Endometrial microvascular endothelial cells (primary cell): ENCODE results near the gene AQP12A. TPM values are rescaled to one million over a fixed set of nuclear protein-coding genes. Genes with fewer than 3 reads are reported as not detected.
"Not testable (repeated sequence)": the region's sequence is repeated elsewhere in the genome, so short reads cannot be mapped to it uniquely, and the experiment has no call there.

Experiments used
- in situ Hi-C: cut with HindIII; loops from 2 replicates; pipeline ENCODE4 v1.10.0; 2017; ENCODE audit warnings: low sequenced_read_pairs, low pct_unique_long_range_greater_than_20kb; ENCODE audit errors: inconsistent ontology term
- total RNA-seq: library from RNA; depleted of rRNA; stranded (reverse); fragments of >200 nt; gene quantifications from one replicate; pipeline ENCODE4 v1.2.3, GENCODE V29; 2015; ENCODE audit errors: inconsistent ontology term

Gene AQP12A, protein sequence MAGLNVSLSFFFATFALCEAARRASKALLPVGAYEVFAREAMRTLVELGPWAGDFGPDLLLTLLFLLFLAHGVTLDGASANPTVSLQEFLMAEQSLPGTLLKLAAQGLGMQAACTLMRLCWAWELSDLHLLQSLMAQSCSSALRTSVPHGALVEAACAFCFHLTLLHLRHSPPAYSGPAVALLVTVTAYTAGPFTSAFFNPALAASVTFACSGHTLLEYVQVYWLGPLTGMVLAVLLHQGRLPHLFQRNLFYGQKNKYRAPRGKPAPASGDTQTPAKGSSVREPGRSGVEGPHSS
- not detected for total RNA-seq

DNA sequence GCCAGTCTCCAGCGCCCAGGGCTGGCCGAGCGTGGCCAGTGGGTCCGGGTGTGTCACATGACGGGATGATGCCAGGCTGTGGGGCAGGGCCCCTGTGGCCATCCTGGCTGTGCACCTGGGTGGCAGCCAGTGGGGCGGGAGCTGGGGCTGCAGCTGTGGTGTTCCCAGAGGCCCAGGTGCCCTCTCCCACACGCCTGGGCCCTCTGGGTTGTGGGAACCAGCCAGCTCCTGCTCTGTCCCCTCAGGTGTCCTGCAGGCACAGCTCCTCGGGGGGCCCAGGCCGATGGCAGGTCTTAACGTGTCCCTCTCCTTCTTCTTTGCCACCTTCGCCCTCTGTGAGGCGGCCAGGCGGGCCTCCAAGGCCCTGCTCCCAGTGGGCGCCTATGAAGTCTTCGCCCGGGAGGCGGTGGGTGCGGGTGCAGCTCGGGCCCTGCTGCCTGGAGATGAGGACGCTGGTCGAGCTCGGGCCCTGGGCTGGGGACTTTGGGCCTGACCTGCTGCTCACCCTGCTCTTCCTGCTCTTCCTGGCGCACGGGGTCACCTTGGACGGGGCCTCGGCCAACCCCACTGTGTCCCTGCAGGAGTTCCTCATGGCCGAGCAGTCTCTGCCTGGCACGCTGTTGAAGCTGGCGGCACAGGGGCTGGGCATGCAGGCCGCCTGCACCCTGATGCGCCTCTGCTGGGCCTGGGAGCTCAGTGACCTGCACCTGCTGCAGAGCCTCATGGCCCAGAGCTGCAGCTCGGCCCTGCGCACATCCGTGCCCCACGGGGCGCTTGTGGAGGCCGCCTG, at the start of gene AQP12A:
Gene AQP12A, plus strand, starts transcription at position 236 of the 790 bp plus-strand sequence. Its CDS starts 48 bp downstream, at position 284.
- in situ Hi-C loops, result not testable (repeated sequence)

DNA sequence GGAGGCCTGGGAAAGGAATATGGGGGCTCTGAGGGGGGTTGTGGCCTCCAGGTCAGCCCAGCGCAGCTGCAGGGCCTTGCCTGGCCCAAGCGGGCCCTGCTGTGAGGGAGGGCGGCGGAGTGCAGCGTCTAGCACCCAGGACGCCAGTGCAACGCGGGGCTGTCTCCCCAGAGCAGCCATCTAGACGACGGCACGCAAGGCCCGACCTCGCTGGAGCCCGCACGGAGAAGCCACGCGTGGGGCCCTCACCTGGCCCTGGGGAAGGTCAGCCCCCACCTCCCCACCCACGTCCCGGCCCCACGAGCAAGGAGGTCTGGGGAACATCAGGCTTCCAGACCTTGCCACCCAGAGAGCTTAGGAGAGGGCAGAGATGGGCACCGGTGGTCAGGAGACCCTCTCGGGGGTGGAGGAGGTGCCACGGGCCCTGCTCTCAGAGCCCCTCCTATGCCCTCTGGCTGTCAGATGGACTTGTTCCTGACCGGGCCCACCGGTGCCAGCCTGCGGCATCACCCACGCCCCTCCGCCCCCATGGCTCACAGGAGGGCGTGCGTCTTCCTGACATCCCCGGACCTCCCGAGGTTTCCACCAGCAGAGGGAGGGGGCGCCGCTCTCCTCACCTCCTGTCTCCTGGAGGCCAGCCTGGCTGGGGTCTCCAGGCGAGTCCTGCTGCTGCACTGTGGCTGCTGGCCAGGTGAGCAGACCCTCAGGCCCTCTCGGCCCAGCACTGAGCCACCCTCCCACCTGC, 49.4 kb upstream of the AQP12A start:
- in situ Hi-C loops, result no loop called here

DNA sequence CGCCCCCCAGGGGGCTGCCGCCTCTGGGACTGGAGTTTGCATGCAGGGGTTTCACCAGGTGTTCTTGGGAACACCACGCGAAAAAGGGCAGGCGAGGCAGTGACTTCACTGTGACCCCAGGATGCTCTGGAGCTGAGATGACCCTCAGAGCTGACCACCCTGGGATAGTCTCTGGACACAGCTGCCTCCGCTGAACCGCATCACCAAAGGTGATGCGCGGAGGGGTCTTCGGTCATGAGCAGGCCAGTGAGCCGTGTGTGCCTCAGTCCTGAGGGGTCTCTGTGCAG, 48.9 kb upstream of the AQP12A start:
- in situ Hi-C loops, result no loop called here

DNA sequence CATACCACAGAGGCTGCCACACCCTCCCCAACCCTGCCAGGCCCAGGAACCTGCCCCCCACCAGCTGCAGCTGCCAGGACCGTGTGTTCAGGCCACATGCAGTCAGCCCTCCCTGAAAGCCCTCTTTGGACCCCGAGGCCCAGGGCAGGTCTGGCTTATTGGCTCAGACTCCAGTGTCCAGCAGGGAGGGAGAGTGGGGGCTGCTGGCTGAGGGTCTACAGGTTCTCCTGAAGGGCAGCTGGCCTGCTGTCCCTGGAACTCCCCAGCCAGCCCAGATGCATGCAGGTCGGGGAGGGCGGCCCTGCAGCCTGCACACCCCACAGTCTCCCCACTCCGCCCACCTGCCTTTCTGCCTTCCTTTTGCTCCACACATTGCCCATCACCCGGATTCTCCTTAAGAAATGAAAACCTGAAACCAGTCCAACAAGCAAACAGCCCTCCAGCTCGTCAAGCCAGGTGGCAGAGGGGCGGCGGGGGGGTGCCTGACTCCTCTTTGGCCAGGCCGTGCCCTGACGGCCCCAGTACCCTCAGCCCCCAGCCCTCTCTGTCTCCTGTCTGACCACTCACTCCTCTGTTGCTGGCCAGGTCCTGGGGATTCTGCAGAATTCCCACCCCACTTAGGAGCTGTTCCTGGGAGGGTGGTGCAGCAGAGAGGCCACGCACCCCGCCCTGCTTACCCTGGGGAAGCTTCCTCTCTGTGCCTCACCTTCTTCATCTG, 48.4 kb upstream of the AQP12A start:
- in situ Hi-C loops, result no loop called here

DNA sequence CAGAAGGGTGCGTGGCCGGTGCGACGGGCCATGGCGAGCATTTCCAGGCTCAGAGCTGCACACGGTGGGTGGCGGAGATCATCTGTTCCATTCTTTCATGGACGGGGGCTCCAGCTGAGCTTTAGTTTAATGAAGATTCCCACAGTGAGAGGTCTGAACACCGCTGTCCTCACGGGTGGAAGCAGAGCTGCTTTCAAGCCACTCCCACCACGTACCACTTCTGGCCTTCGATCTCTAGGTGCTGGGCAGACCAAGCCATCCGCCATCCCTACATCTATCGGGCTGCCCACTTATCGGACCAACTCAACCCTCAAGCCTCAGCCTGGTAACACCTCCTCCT, 47.9 kb upstream of the AQP12A start:
- in situ Hi-C loops, result no loop called here

DNA sequence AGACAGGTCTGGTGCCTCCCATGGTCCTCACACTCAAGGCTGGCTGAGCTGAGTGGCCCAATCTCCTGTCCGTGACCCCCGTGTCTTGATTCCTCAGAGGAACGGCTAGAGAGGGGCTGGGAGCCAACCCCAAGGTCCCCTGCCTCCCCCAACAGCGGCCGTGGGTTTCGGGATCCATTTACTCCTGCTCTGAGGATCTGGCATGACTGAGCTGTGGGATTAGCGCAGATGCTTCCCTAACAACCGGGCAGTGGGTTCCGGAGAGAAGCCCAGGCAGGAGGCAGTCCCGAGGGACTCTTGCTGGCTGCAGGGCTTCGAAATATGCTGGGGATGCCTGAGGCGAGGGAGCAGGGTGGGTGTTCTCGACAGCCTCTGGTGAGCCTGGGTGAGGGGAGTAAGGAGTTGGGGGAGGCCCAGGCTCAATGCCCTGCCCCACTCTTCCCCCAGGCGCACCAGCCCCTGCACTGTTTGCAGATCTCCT, 47.5 kb upstream of the AQP12A start:
- in situ Hi-C loops, result no loop called here

DNA sequence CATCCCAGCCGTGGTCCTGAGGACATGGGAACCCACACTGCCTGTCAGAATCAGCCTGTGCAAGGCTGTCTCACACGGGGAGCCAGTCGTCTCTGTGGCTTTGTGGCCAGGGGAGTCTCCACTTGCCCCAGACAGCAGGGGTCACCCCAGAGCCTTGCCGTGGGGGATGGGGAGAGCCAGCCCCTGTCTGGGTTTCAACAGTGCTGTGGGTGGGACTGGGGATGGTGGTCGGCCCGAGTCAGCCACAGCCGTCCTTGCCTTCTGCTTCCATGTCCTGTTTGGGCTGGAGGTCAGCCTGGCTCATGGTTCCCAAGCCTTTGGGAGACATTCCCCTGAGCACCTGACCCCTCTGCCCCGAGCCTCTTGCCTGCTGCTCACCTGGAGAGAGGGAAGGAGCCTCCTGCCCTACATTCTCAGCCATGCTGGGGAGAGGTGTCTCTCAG, 46.8 kb upstream of the AQP12A start:
- in situ Hi-C loops, result no loop called here

DNA sequence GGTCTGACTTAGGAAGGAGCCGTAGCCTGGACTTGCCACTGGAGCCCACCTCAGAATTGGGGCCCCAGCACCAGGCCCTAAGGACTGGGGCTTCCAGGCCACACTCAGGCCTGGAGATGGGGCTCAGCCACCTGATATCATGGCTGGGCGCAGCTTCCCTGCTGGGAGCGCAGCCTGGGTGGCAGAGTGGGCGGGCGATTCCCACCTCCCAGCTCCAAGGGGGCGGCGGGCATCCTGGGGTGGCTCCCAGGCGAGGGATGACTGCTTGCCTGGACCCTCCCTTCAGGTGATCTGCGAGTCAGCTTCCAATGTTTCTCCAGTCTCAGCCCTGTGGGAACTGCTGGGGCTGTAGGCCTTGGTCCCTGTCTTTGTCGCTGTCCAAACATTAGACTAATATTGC, 46.3 kb upstream of the AQP12A start:
- in situ Hi-C loops, result no loop called here

DNA sequence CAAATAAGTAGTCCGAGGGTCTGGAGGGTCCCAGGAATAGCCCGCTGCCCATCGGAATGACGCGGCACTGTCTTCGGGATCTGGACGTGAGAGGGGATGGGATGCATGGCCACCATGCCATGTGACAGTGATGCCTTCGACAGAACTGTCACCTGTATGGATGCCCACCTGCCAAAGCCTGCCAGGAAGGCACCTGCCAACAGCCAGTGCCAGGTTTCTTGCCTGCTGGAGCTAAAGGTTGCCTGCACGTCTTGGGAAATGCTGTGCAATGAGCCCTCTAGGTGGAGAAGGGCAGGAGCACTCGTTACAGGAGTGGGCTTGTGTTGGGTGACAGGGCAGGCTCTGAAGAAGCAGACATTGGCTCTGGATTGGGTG, 45.9 kb upstream of the AQP12A start:
- in situ Hi-C loops, result no loop called here

DNA sequence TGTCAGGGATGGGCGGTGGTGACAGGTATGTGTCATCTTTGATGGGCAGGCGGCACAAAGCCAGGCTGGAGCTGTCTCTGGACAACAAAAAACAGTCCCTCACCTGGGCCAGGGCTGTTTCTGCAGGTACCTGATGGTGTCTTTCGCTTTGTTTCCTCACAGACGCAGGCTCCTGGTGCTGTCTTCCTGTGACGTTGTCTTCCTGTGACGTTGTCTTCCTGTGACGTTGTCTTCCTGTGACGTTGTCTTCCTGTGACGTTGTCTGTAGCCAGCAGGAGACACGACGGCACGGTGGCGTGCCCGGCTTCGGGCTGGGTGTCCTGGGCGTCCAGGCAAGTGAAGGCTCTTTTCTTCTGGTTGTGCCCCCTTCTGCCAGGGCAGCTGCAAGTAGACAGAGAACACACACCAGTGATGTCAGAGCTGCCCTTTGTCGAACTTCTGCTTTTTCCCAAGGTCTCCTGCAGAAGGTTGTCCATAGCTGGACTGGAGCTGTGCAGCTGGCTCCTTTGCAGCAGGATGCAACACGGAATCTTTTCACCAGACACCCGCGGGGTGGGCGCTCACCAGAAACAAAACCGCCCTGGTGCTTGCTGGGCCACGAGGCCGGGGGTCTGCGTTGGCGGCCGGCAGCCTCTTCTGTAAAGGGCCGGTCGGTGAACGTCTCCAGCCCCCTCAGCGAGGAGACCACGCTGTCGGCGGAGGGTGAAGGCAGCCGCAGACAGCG, 45.3 kb upstream of the AQP12A start:
- in situ Hi-C loops, result no loop called here

DNA sequence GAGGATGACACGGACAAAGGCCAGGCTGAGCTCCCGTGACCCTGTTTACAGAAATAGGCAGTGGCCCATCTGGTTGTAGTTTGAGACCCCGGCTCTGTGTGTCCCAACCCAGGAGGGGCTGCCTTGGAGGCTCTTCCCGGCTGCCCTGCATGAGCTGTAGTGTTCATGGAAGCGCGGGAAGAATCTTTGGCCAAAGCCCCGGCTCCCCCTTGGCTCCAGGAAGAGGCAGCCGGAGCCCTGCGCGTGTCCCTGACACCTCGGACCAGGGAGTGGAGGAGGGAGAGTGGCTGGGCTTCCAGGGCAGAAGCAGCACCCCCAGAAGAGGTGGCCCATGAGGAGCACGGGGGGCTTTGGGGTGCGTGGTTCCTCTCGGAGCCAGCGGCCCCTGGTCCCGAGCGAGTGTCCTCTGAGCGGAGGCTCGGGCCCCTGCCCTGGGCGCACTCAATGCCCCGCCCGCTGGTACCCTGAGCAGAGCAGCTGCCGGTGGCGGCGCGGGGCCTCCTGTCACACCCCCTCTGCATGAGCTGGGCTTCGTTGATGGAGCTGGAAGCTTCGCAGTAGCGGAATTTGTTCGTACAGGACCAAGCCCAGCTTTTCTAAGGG, 44.7 kb upstream of the AQP12A start:
- in situ Hi-C loops, result no loop called here

DNA sequence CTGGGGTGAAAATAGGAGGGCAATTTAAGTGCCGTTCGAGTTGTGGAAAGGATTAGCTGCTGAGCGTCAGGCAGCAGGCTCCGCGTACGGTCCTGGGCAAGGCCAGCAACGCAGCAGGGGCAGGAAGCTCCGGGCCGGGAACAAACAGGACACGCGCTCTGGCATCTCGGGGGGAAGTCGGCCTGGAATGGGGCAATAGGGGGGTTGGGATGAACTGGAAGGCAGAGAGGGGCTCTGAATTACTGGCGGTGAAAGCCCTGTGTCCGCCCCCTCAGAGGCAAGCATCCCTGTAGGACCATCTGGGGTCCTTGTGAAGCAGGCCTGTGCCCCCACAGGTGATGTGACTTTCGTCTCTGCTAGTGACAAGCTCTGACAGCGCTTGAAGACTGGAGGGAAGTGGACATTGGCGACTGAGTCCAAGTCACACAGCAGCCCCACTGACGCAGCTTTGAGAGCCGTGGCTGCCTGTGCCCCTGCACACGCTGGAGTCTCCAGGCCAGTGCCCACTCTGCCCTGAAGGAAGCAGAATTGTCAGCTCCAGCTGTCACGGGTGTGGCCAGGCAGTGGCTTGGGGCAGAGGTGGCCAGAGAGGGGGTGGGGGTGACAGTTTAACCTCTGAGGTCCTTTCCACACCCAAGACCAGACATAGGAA, 44.0 kb upstream of the AQP12A start:
- in situ Hi-C loops, result no loop called here

DNA sequence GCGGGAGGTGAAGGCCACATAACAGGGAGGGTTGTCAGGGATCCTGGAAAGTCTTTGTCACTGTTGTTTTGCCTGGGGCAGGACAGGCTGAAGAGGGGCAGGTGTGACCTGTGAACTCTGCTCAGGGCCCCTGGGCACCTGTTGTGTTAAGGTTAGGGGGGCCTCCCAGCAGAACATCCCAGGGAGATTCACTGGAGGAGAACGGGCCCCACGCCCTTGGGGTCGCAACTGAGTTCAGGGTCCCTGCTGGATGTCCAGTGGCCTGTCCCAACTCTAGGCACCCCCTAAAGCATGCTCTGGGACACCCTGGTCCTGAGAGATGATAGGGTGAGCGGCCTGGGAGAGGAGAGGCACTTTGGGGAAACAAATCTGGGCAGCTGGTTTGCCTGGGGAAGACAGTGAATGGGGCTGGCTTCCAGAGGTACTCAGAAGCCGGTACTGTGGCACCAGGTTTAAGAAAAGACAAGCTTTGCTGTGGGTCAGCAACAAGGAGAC, 43.5 kb upstream of the AQP12A start:
- in situ Hi-C loops, result no loop called here

DNA sequence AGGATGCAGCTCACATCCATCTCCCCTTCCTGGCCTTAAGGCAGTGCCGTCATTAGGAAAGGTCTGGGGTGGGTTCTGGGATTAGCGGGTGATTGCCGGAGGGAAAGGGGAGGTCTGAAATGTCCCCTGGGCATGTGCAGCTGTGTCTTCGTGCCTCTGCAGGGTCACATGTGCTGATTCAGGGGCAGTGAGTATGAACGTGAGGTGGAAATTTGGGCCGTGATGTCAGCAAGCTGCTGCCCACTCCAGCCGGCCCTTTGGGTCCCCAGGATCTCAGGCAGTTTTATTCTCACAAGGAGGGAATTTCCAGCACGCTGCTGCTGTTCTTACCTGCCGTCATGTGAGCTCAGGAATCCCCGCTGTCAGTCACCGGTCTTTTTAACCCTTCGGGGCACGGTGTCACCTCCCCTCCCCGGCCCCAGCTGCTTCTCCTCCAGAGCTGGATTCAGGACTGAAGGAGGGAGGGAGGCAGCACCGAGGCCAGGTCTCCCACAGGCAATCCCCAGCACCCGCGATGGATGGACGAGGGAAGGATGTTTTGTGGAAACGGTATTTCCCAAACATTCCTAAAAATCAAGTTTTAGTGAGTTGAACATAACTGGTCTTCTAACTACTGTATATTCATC, 42.9 kb upstream of the AQP12A start:
- in situ Hi-C loops, result no loop called here

DNA sequence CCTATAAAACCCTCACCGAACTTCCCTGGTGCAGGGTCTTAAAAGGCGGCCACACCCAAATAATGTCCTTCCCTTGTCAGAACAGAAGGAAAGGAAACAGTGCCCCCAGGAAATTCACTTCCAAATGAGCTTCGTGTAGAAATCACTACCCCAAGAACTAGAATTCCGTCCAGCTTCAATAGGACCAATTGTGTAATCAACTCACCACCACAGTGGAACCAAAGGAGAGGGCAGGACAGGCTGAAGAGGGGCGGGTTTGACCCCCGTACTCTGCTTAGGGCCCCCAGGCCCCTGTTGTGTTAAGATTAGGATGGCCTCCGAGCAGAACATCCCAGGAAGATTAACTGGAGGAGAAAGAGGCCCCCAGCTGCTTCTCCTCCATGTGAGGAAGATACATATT, 42.3 kb upstream of the AQP12A start:
- in situ Hi-C loops, result no loop called here

DNA sequence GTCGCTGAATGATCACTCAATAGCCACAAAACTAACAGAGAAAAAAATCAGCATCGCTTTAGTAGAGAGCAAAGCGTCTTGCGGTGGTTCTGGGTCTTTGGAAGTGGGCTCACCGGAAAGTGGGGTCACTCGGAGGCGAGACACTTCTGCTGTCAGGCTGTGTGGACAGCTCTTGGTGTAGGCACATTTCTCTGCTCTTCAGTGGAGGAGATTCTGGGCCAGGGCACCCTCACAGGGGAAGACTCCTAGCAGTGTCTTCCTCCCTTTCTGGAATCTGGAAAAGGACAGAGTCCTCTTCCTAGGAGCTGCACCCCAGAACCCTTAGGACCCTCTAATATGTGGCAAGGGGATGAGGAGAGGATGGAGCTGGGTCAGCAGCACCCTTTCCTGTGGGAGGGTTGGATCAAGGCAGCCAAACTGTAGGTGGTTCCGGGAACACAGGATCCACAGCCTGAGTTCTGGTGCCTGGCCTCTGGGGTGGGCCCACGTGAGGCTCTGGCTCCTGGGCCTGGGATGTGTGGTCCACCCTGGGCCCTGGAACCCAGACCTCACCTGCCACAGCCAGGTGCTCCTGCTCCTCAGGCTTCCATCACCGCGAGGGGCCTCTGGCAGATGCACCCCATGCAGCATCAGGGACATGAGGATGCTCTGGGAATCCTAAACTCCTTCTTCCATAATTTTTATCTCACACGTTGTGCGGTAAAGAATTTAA, 41.3 kb upstream of the AQP12A start:
- in situ Hi-C loops, result no loop called here

DNA sequence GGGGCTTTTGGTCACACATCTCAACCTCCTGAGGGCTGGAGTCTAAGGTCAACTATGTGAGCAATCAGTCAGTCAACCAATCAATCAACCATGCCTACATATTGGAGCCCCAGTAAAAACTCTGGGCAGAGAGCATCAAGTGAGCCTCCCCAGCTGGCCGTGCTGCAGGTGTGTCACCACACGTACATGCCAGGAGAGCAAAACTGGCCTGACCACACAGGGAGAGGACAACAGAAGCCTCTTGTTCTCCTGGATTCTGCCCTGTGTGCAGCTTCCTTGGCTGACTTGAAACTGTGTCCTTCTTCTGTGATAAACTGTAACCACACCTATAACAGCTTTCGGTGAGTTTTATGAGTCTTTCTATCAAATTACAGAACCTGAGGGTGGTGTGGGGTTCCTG, 40.5 kb upstream of the AQP12A start:
- in situ Hi-C loops, result no loop called here
